Heart left ventricle (tissue), 13 donors: ENCODE measurements around the gene MAST3.

Experiments used
- CTCF ChIP-seq, 12 donors: fragments of 200-600 bp; sonication (generic) in 4 of 12; IDR thresholded peaks; one replicate each; pipeline versions ENCODE4 v1.5.0 to v1.8.0; 2018 to 2022; ENCODE audit warnings: antibody characterized with exemption in 12 of 12, mild to moderate bottlenecking in 5 of 12
- POLR2A ChIP-seq, 2 donors: fragments of 450-650 bp; IDR thresholded peaks; one replicate each; pipeline ENCODE4 v1.6.1; 2017; ENCODE audit warnings: antibody characterized with exemption in 2 of 2, mild to moderate bottlenecking in 2 of 2, moderate library complexity in 2 of 2
- donor health status: ischemic (EF 13 %, LVEDD 7.1; RV severe dilation, severe dysfunction).
- donor health status: DM: no; HTN: yes; CAD: no.
- donor health status: DM: no; HTN: no; CAD: no.
- donor health status: ischemic (EF 25% LVEDD 6.9; RV normal size, moderate dysfunction).
- donor health status: ischemic (EF 25% LVEDD 5.7; RV mildly dilated, moderate dysfunction).
- donor health status: ischemic (EF 35%, LVEDD 5.7; RV mildly dilated, moderate dysfunction).
- donor health status: nonischemic (EF 11% LVEDD 7.7; RV severe dilation, severe dysfunction).
- donor health status: DM: yes; HTN: yes; CAD: no.
- donor health status: PGD.
- donor health status: ischemic (EF 29% LVEDD 5.4; RV normal size, mild dysfunction).
- donor health status: nonischemic (EF 23%, LVEDD 6.1; RV moderate dilation, normal function).

GRCh38 chr19:18194554-18195238 is 97.1 kb downstream of the MAST3 start:
- TF ChIP-seq CTCF (IDR thresholded peaks at IDR 0.05) = no peak
- TF ChIP-seq POLR2A (IDR thresholded peaks at IDR 0.05) = no peak
